K562 (cell line): ENCODE results near the gene CD300LB. TPM values are rescaled to one million over a fixed set of nuclear protein-coding genes. Genes with fewer than 3 reads are reported as not detected.

Experiments used
- ATAC-seq: fragments of 200-7000 bp; cut with Tn5 transposase; 3 replicates; pipeline ENCODE4 v1.9.1; 2020; ENCODE audit warnings: moderate library complexity
- BruUV-seq: library from RNA; stranded (reverse); fragments of 400-500 nt; replicated peaks from 2 replicates; lab custom pipeline; 2021; lab: Mats Ljungman, UMichigan
- CTCF ChIA-PET: fragments of 300-600 bp; formaldehyde crosslinking; extraction: SDS; loops from one replicate; lab custom pipeline; 2021; ENCODE audit warnings: low intra/inter-chr PET ratio; lab: Yijun Ruan, JAX
- POLR2A ChIA-PET: fragments of 300-600, 350-650 bp; sonication (Branson Sonifier 250); formaldehyde crosslinking; extraction: SDS; loops from one replicate; lab custom pipeline; 2021; ENCODE audit warnings: antibody characterized with exemption, inconsistent platforms; lab: Yijun Ruan, JAX
- DNase-seq, 4 experiments: peaks; one replicate each; pipeline versions ENCODE4 v3.0.0 to v3.0.0-alpha.2; 2011 to 2018; ENCODE audit warnings: low spot score in 3 of 4, mixed read lengths in 3 of 4; ENCODE audit errors: extremely low read depth in 1 of 4
- FAIRE-seq: peaks from 2 replicates; lab custom pipeline; 2011; peaks lifted over from hg19 to GRCh38; lab: Jason Lieb, UNC
- H2AFZ ChIP-seq: 2 replicates; pipeline ENCODE4 v1.6.0; 2011; ENCODE audit warnings: low read depth, low read length, control low read depth, inconsistent platforms
- H3K27ac ChIP-seq: fragments of 200-600 bp; 3 replicates; pipeline ENCODE4 v1.8.0; 2011; ENCODE audit warnings: low read depth, mild to moderate bottlenecking, control low read depth, inconsistent platforms, low read length, moderate library complexity, mixed read lengths; ENCODE audit errors: extremely low read depth
- H3K27me3 ChIP-seq, 2 experiments: fragments of 300-600 bp in 1 of 2; 2 replicates in 1 of 2; 3 replicates in 1 of 2; pipeline versions ENCODE4 v1.6.0 to v1.8.0; 2011; ENCODE audit warnings: inconsistent platforms in 2 of 2, low read length in 2 of 2, mild to moderate bottlenecking in 1 of 2, mixed read lengths in 1 of 2, moderate library complexity in 1 of 2; ENCODE audit not compliant: control insufficient read depth in 2 of 2, insufficient read depth in 2 of 2
- H3K36me3 ChIP-seq: fragments of 300-600 bp; 3 replicates; pipeline ENCODE4 v1.8.0; 2011; ENCODE audit warnings: mild to moderate bottlenecking, low read length, inconsistent platforms; ENCODE audit not compliant: control insufficient read depth, insufficient read depth
- H3K4me1 ChIP-seq, 2 experiments: fragments of 200-600 bp in 1 of 2; replicated peaks in 1 of 2; 2 replicates in 1 of 2; 3 replicates in 1 of 2; pipeline versions ENCODE4 v1.5.1 to v1.8.0; 2011; ENCODE audit warnings: inconsistent platforms in 2 of 2, low read length in 2 of 2, mild to moderate bottlenecking in 1 of 2, mixed read lengths in 1 of 2, moderate library complexity in 1 of 2; ENCODE audit not compliant: control insufficient read depth in 2 of 2, insufficient read depth in 2 of 2
- H3K4me2 ChIP-seq: 2 replicates; pipeline ENCODE4 v1.6.1; 2011; ENCODE audit warnings: low read length, control low read depth, inconsistent platforms, mixed read lengths; ENCODE audit not compliant: insufficient read depth
- H3K4me3 ChIP-seq: fragments of 200-600 bp; sonication (generic), shearing (Covaris generic); 2 replicates; pipeline ENCODE4 v1.5.1; 2016; ENCODE audit warnings: control low read depth, inconsistent platforms
- H3K79me2 ChIP-seq: fragments of 200-600 bp; 3 replicates; pipeline ENCODE4 v1.8.0; 2011; ENCODE audit warnings: low read length, inconsistent platforms; ENCODE audit not compliant: control insufficient read depth, insufficient read depth
- H3K9ac ChIP-seq, 2 experiments: 2 replicates each; pipeline versions ENCODE4 v1.6.0 to v1.6.1; 2011; ENCODE audit warnings: low read depth in 2 of 2, low read length in 2 of 2, control low read depth in 1 of 2, inconsistent platforms in 1 of 2, mild to moderate bottlenecking in 1 of 2, mixed read lengths in 1 of 2; ENCODE audit not compliant: insufficient read depth in 1 of 2
- H3K9me1 ChIP-seq: one replicate; pipeline ENCODE4 v1.6.0; 2011; ENCODE audit warnings: inconsistent platforms, mild to moderate bottlenecking, low read length, moderate library complexity; ENCODE audit not compliant: control insufficient read depth, insufficient read depth
- H3K9me3 ChIP-seq: replicated peaks from 2 replicates; pipeline ENCODE4 v1.5.1; 2011; ENCODE audit warnings: low read depth, low read length, inconsistent platforms; ENCODE audit not compliant: control insufficient read depth, insufficient read depth
- H4K20me1 ChIP-seq: replicated peaks from 2 replicates; pipeline ENCODE4 v1.6.1; 2011; ENCODE audit warnings: low read length, inconsistent platforms, mixed read lengths; ENCODE audit not compliant: control insufficient read depth, insufficient read depth
- C11orf30 ChIP-seq: fragments of 450-650 bp; IDR thresholded peaks from 2 replicates; pipeline ENCODE4 v1.6.1; 2016; ENCODE audit warnings: low read depth, mild to moderate bottlenecking
- EGR1 ChIP-seq: fragments of 450-650 bp; conservative IDR thresholded peaks from 2 replicates; pipeline ENCODE4 v1.6.1; 2017; ENCODE audit warnings: mild to moderate bottlenecking
- FOSL1 ChIP-seq: fragments of 200-800 bp; sonication (Bioruptor generic); conservative IDR thresholded peaks from 2 replicates; pipeline ENCODE4 v1.6.1; 2016; ENCODE audit warnings: missing genetic modification characterization, missing compliant biosample characterization
- FOXJ2 ChIP-seq: fragments of 200-800 bp; sonication (Bioruptor generic); IDR thresholded peaks from 2 replicates; pipeline ENCODE4 v1.6.1; 2016; ENCODE audit warnings: missing genetic modification characterization, missing compliant biosample characterization
- MAFK ChIP-seq: IDR thresholded peaks from 2 replicates; pipeline ENCODE4 v1.6.1; 2011; ENCODE audit warnings: low read length, improper control_type of control experiment
- NFE2 ChIP-seq: IDR thresholded peaks from 2 replicates; pipeline ENCODE4 v1.6.1; 2014; ENCODE audit warnings: antibody characterized with exemption, low read depth
- PRMT5 ChIP-seq: sonication (generic); formaldehyde crosslinking; IDR thresholded peaks from 2 replicates; pipeline ENCODE4 v1.5.0; 2020; ENCODE audit warnings: missing genetic modification reagents
- PYGO2 ChIP-seq: fragments of 450-650 bp; IDR thresholded peaks from 2 replicates; pipeline ENCODE4 v1.6.1; 2016; ENCODE audit warnings: mild to moderate bottlenecking, missing genetic modification characterization, moderate library complexity, missing compliant biosample characterization
- RBM34 ChIP-seq: fragments of 200-400 bp; formaldehyde crosslinking; IDR thresholded peaks from 2 replicates; pipeline ENCODE4 v1.6.1; 2018; ENCODE audit warnings: low read length, borderline replicate concordance; ENCODE audit not compliant: insufficient read depth
- SRSF1 ChIP-seq: fragments of 200-400 bp; formaldehyde crosslinking; IDR thresholded peaks from 2 replicates; pipeline ENCODE4 v1.6.1; 2017; ENCODE audit warnings: mild to moderate bottlenecking, low read depth, low read length, moderate library complexity
- ZNF316 ChIP-seq: fragments of 450-650 bp; IDR thresholded peaks from 2 replicates; pipeline ENCODE4 v1.6.1; 2016
- ZNF609 ChIP-seq: sonication (generic); formaldehyde crosslinking; IDR thresholded peaks from 2 replicates; pipeline ENCODE4 v1.8.1; 2023; ENCODE audit warnings: missing genetic modification reagents, mild to moderate bottlenecking, borderline replicate concordance
- WGBS: fragments of 100-300 bp; shearing (Covaris generic); methylation state at CpG from one replicate; pipeline ENCODE4 v1.1.6; 2016; ENCODE audit warnings: low coverage, mixed read lengths; ENCODE audit not compliant: insufficient coverage; ENCODE audit errors: missing lambda C conversion rate; 5-methylcytosine and 5-hydroxymethylcytosine counted together
- in situ Hi-C: fragments of 300-500 bp; cut with MboI; formaldehyde crosslinking; loops from 4 replicates; pipeline ENCODE4 v1.15.0; 2018; ENCODE audit warnings: inconsistent platforms, mixed read lengths
- intact Hi-C: fragments of 100-400 bp; cut with micrococcal nuclease; formaldehyde crosslinking; loops from 2 replicates; pipeline ENCODE4 v1.14.2; 2022
- polyA plus RNA-seq, 8 experiments: library from polyadenylated mRNA; depleted of rRNA in 4 of 8; stranded (reverse) in 5 of 8; unstranded in 3 of 8; fragments of >200 nt; fragmentation: Nextera tagmentation in 2 of 8; fragmentation: Illumina TruSeq in 1 of 8; extraction: Ambion mirVana in 2 of 8; extraction: Trizol in 1 of 8; gene quantifications; 2 replicates each; pipeline versions ENCODE4 v1.2.1 to v1.2.3, GENCODE V29; 2011 to 2014; ENCODE audit warnings: inconsistent platforms in 1 of 8, missing spikeins in 1 of 8
- total RNA-seq, 7 experiments: library from RNA; depleted of rRNA in 6 of 7; stranded (reverse); fragments of >200 nt in 6 of 7; fragmentation: Illumina TruSeq in 2 of 7; extraction: Trizol in 2 of 7; gene quantifications; 2 replicates each; pipeline versions ENCODE4 v1.2.1 to v1.2.3, GENCODE V29; 2011 to 2021; ENCODE audit warnings: low replicate concordance in 1 of 7

CD300LB gene
- total and polyA plus RNA-seq, 9 of the 15 experiments (the other 6 are each of a cell fraction or from before 2014, with no cell fraction given), result not detected

GRCh38 chr17:74569020-74570003 lies 38.0 kb upstream of the CD300LB start:
- ChIA-PET POLR2A (interaction anchor here (0.5 to 0.7 kb wide), 3 partner anchors 15 to 106 kb away, joined by 3 read pairs; no protein-coding TSS in a partner anchor), CTCF (no interaction called here)
- H2AFZ ChIP-seq, result no peak overlapping the region
- no peak overlapping the region for H3K4me3 ChIP-seq
- H3K27ac ChIP-seq, result no peak overlapping the region
- H3K27me3 ChIP-seq, result peaks cover 0 to 31% of the 10 kb centered on the region in 2 experiments; a peak in 3 of 5 replicates
- WGBS, result 3% methylated on average over 32 of the region's 32 CpGs
- no peak overlapping the region for H3K4me2 ChIP-seq
- no TSS peak for BruUV-seq
- no peaks in the 10 kb centered on the region for H3K9me3 ChIP-seq
- no peaks in the 10 kb centered on the region for H3K79me2 ChIP-seq
- no peak overlapping the region; a peak in 1 of 4 replicates for H3K9ac ChIP-seq
- ATAC-seq (peak; percentile 44), FAIRE-seq (no peak), DNase-seq (peak in 1 of 4 experiments; percentile 21)
- intact Hi-C loops (no loop called here), in situ Hi-C loops (no loop called here)
- no peaks in the 10 kb centered on the region for H3K9me1 ChIP-seq
- H4K20me1 ChIP-seq, result peaks cover 4% of the 10 kb centered on the region; the same call in 1 of the 2 replicates
- H3K36me3 ChIP-seq, result no peaks in the 10 kb centered on the region
- no peaks in the 10 kb centered on the region for H3K4me1 ChIP-seq
- TF ChIP-seq FOXJ2 (tag) (no peak), ZNF316 (peak; percentile 48; the same call in 1 of the 2 replicates), MAFK (peak; percentile 38; the same call in 1 of the 2 replicates), EGR1 (peak; percentile 54), ZNF609 (CRISPR knock-in tag) (no peak), FOSL1 (tag) (peak; percentile 77), RBM34 (no peak), NFE2 (peak; percentile 46; the same call in 1 of the 2 replicates), SRSF1 (no peak), PYGO2 (tag) (no peak), C11orf30 (peak; percentile 63; the same call in 1 of the 2 replicates), PRMT5 (CRISPR knock-in tag) (no peak)
